Epidermal melanocyte (primary cell): ENCODE results near the gene RHBDL1.
A peak's percentile ranks its signal among the peaks of the same experiment; 100 is the strongest.

Experiments used
- DNase-seq: peaks from one replicate; pipeline ENCODE4 v3.0.0; 2011; ENCODE audit warnings: low spot score; ENCODE audit not compliant: insufficient read length

Gene RHBDL1

GRCh38 chr16:652454-653305 lies 22.8 kb upstream of the RHBDL1 start:
- no peak for DNase-seq

GRCh38 chr16:654034-654433 lies 21.4 kb upstream of the RHBDL1 start:
- no peak for DNase-seq

- DNase-seq: no peak
Measured at GRCh38 chr16:657487-657886, 18.0 kb upstream of the RHBDL1 start.

GRCh38 chr16:658679-659571 lies 16.5 kb upstream of the RHBDL1 start:
- DNase-seq: no peak

GRCh38 chr16:659618-660017 lies 15.9 kb upstream of the RHBDL1 start:
- no peak for DNase-seq

GRCh38 chr16:660132-660458 lies 15.4 kb upstream of the RHBDL1 start:
- no peak for DNase-seq

GRCh38 chr16:660459-661183 lies 14.8 kb upstream of the RHBDL1 start:
- peak; percentile 84 for DNase-seq

- no peak for DNase-seq
Measured at GRCh38 chr16:661184-661821, 14.2 kb upstream of the RHBDL1 start.

- no peak for DNase-seq
Measured at GRCh38 chr16:662095-662494, 13.4 kb upstream of the RHBDL1 start.

GRCh38 chr16:662597-662996 lies 12.9 kb upstream of the RHBDL1 start:
- DNase-seq: no peak

- no peak for DNase-seq
Measured at GRCh38 chr16:666572-666971, 8.9 kb upstream of the RHBDL1 start.

- DNase-seq: no peak
Measured at GRCh38 chr16:667113-667779, 8.2 kb upstream of the RHBDL1 start.

GRCh38 chr16:667780-668518 lies 7.5 kb upstream of the RHBDL1 start, which contains the start of gene RHOT2:
Gene RHOT2, plus strand, starts transcription at chr16:668132. Its CDS starts 68 bp downstream, at chr16:668200.
- DNase-seq: peak; percentile 74

GRCh38 chr16:668519-669171 lies 6.8 kb upstream of the RHBDL1 start:
- DNase-seq: no peak

GRCh38 chr16:669666-670065 lies 5.8 kb upstream of the RHBDL1 start:
- DNase-seq: no peak

- no peak for DNase-seq
Measured at GRCh38 chr16:670485-671352, 4.8 kb upstream of the RHBDL1 start.

GRCh38 chr16:671353-672131 lies 3.9 kb upstream of the RHBDL1 start:
- no peak for DNase-seq

GRCh38 chr16:672371-672770 lies 3.1 kb upstream of the RHBDL1 start:
- no peak for DNase-seq
